AG10803 (cell line): ENCODE measurements around the gene SLC6A14.

Source experiments
- DNase-seq: peaks from one replicate; pipeline ENCODE4 v3.0.0; 2010; ENCODE audit warnings: low read depth
- H3K4me3 ChIP-seq: 2 replicates; pipeline ENCODE4 v1.5.1; 2011; ENCODE audit warnings: mild to moderate bottlenecking, low read length, control low read depth
- TF ChIP-seq, protein P1 (sequence below): conservative IDR thresholded peaks from 2 replicates; pipeline ENCODE4 v1.5.1; 2011; ENCODE audit warnings: mild to moderate bottlenecking, low read length, control low read depth, inconsistent platforms

Gene SLC6A14, protein sequence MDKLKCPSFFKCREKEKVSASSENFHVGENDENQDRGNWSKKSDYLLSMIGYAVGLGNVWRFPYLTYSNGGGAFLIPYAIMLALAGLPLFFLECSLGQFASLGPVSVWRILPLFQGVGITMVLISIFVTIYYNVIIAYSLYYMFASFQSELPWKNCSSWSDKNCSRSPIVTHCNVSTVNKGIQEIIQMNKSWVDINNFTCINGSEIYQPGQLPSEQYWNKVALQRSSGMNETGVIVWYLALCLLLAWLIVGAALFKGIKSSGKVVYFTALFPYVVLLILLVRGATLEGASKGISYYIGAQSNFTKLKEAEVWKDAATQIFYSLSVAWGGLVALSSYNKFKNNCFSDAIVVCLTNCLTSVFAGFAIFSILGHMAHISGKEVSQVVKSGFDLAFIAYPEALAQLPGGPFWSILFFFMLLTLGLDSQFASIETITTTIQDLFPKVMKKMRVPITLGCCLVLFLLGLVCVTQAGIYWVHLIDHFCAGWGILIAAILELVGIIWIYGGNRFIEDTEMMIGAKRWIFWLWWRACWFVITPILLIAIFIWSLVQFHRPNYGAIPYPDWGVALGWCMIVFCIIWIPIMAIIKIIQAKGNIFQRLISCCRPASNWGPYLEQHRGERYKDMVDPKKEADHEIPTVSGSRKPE

DNA sequence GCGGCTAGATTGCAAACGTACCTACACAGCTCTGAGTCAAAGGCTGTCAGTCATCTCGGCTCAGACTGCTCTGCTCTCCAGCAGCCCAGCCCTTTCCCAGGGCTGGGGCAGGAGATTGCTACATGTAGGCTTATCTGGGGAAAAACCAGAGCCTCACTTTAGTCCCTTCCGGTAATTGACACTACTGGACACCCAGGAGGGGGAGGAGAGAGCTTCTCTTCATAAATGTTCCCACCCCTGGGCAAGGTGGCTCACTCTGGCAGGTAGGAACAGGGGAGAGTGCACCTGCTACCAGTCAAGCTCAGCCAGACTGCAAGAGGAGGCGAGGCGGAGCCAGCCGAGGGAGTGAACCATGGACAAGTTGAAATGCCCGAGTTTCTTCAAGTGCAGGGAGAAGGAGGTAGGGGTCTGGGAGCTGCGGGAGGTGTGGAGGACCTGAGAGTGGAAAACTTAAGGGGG lies at the start of gene SLC6A14:
TSS of gene SLC6A14 (plus strand) at position 249 of the 459 bp plus-strand sequence. CDS start at position 353, 104 bp downstream.
- no peak within 1 kb of the TSS for H3K4me3 ChIP-seq

DNA sequence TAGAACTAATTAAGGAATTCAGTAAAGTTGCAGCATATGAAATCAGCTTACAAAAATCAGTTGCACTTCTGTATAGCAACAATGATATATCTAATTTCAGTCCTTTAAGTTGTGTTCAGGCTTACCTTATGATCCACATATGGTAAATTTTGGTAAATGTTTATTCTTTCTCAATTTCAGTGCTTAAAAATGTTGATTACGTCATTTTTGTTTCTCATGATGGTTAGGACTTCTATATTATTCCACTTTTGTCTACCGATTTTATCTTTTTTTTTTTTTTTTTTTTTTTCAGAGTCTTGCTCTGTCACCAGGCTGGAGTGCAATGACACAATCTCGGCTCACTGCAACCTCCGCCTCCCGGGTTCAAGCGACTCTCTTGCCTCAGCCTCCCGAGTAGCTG lies 40.7 kb upstream of the SLC6A14 start:
- no peak for DNase-seq
- no peak overlapping the region for H3K4me3 ChIP-seq
- TF ChIP-seq, protein P1, sequence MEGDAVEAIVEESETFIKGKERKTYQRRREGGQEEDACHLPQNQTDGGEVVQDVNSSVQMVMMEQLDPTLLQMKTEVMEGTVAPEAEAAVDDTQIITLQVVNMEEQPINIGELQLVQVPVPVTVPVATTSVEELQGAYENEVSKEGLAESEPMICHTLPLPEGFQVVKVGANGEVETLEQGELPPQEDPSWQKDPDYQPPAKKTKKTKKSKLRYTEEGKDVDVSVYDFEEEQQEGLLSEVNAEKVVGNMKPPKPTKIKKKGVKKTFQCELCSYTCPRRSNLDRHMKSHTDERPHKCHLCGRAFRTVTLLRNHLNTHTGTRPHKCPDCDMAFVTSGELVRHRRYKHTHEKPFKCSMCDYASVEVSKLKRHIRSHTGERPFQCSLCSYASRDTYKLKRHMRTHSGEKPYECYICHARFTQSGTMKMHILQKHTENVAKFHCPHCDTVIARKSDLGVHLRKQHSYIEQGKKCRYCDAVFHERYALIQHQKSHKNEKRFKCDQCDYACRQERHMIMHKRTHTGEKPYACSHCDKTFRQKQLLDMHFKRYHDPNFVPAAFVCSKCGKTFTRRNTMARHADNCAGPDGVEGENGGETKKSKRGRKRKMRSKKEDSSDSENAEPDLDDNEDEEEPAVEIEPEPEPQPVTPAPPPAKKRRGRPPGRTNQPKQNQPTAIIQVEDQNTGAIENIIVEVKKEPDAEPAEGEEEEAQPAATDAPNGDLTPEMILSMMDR: no peak

More for the DNA sequence above, at the start of gene SLC6A14:
- TF ChIP-seq, protein P1: no peak
- DNase-seq: no peak

DNA sequence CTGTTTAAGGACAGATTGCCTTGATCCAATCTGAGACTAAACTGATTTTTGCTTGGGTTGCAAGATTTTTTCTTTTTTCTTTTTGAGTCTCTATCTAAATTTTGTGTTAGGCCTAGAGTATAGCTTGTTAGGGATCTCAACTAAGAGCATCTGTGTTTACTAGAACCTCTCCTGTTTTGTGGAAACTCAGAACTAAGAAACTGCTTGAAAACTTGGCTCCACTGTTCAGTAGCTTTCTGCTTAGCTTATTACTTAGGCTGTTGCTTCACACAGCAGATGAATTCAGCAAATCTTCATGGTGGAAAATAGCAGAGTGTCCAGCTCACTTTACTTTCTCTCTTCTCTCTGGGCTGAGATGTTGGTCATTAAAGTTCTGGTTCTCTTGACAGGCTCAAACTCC lies 36.7 kb upstream of the SLC6A14 start:
- no peak for DNase-seq
- TF ChIP-seq, protein P1: no peak
- H3K4me3 ChIP-seq: no peak overlapping the region

DNA sequence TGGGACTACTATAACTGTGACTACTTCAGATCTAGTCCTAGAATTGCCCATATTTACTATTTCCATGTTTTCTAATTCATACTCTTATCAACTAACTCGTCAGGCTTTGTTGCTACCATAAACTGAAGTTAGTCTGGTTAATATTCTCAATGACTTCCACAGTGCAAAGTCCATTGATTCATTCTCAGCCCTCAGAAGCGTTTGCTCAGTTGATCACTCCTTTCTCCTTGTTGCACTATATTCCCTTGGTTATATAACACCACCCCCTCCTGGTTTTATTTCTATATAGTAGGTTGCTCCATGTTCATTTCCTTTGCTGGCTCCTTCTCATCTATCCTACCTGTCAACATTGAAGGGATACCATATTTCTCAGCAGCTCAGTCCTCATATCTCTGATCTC lies 27.2 kb upstream of the SLC6A14 start:
- TF ChIP-seq, protein P1: no peak
- H3K4me3 ChIP-seq: no peak overlapping the region
- DNase-seq: no peak

DNA sequence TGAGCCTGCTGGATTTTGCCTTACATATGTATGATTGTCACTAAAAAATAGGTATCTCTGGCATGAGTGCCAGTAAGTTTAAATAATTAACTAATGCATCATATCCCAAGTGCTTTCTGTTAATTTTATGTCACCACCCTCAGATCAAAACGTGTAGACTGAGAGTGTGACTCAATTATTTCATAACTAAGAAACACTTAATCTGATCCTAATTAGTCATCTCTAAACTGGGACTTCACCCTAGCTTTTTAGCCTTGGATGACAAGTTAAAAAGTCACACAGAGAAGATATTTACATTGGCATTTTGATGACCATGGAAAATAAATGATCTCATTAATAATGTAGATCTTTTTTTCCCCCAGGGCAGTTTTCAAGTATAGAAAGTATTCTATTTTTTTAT lies 23.1 kb upstream of the SLC6A14 start:
- TF ChIP-seq, protein P1: no peak
- no peak for DNase-seq
- no peak overlapping the region for H3K4me3 ChIP-seq

DNA sequence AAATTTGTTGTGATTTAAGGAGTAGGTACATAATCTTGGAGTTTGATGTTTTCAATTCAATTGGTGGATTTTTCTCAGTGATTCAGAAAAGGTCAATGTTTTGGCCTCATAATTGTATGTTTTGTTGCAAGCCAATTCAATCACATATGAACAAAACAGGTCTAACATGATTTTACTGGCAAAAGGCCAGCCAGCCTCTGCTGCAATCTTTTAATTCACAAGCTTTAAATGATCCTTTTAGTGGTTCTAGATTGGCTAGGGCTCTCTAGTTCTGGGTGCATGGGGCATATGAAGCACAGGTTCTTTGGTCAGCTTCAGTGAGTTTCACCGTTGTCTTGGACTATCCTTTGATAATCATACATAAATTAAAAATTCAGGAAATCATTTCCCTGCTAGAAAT lies 19.2 kb upstream of the SLC6A14 start:
- TF ChIP-seq, protein P1: no peak
- H3K4me3 ChIP-seq: no peak overlapping the region
- DNase-seq: no peak

DNA sequence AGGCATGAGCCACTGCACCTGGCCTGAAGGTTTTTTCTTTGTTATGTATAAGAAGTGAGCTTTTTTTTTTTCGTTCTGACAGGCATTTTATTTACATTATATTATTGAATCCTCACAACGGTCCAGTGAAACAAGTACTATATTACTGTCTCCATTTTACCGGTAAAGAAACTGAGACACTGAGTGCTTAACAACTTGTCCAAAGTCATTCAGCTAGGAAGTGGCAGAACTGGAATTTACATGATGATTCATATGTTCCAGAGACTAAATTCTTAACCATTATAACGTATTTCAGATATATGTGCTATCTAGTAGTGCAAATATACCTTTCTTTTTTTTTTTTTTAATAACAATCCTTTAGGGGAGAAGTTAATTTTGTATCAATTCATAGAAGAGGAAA lies 18.4 kb upstream of the SLC6A14 start:
- no peak overlapping the region for H3K4me3 ChIP-seq
- DNase-seq: no peak
- TF ChIP-seq, protein P1: no peak
